NCI-H2171 treated with DMSO at 0.1 percent for 48 hours (cell line): ENCODE data around the gene PRKAR1B.

Experiments
- DNase-seq: peaks from one replicate; lab custom pipeline; 2025; lab: John Stamatoyannopoulos, UW

PRKAR1B gene

GRCh38 chr7:603152-603951 is 123.7 kb downstream of the PRKAR1B start:
- no peak for DNase-seq

DNA sequence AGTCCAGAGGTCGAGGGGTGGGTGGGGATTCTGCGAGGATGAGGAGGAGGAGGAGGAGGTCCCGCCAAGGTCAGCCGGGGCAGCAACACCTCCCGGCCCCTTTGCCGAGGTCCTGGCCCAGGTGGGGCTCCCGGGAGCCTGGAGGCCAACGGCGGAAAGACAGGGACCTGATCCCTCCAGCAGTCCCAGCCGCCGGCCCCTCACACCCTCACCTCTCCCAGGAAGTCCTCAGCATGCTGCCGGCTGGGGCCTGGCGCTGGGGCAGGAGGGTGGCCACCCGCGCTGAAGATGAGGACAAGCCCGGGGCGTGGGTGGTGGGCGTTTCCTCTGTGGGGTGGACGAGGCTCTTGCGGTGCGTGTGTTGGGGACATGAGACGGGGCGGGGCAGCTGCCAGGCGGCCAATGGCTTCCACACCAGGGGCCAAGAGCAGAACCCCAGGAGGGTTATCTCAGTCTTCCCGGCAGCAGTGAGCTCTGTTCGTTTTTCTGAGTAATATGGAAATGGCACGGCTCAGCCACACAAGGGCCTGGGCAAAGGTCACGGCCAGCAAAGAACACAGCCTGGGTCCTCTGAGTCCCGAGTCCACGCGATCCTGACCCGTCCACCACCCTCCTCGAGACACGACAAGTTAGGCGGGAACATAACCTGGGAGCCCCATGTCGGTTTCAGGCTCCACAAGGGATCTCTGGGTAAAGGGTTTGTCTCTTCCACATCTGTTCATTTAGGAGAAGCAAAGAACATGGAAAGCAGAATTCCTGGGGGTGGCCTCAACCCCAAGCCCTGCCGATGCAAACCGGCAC is 124.5 kb downstream of the PRKAR1B start:
- no peak for DNase-seq

DNA sequence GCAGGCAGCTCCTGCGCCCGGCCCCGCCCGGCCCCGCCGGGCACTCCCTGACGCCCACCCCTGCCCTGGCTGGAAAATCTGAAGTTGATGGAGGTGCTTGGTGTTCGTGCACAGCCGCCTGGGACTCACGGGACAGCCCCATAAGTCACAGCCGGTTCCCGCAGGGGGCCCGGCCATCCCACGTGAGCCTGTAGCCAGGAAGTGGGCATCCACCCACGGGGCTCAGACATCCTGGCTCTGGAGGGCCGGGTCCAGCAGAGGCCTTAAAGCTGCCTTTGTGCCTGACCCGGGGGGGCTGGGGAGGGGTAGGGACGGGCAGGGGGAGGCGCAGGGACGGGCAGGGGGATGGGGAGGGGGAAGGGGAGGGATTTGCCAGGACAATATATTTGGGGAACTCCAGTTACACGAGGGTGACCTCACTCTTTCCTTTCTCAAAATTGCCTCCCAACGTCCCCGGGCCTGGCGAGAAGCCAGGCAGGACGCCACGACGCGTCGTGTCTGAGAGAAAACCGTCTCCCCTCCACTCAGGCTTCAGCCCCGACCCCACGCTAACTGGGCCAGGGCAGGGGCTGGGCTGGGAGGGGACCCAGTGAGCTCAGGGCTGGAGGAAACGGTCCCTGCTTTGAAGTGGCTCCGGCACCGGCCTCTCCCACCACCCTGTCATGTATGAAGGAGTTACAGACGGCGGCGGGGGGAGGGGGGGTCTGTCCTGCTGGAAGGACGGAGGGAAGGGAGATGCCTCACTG is 125.3 kb downstream of the PRKAR1B start:
- DNase-seq = no peak

GRCh38 chr7:601036-601594 is 126.0 kb downstream of the PRKAR1B start:
- DNase-seq = no peak

DNA sequence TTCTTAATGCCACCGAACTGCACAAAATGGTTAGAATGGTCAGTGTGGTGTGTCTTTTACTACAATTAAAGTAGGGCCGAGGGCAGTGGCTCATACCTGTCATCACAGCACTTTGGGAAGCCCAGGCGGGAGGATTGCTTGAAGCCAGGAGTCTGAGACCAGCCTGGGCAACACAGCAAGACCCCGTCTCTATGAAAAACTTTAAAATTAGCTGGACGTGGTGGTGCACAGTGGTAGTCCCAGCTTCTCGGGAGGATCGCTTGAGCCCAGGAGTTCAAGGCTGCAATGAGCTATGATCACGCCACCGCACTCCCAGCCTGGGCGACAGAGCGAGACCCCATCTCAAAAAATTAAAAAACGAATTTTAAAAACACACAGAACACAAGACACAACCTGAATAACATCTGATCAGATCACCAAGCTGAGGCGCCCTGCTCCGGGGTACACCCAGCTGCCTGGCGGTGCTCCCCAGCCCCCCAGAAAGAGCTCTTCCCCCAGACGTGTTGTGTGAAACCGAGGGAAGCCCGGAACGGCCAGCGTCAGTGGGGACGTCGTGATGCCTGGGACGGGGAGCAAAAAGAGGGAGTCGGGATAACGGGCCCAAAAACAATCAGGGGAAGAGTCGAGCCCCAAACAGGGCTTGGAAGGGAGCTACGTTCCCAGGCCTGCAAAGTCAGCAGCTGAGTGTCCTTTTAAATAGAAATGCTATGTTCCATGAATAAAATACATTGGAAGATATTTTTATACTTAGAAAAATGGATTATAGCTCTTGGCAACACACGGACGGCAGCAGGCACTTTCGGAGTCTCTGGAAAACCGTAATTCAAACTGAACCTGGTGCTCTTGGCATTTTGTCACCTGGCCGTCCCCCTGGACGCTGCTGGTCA is 126.7 kb downstream of the PRKAR1B start:
- no peak for DNase-seq

DNA sequence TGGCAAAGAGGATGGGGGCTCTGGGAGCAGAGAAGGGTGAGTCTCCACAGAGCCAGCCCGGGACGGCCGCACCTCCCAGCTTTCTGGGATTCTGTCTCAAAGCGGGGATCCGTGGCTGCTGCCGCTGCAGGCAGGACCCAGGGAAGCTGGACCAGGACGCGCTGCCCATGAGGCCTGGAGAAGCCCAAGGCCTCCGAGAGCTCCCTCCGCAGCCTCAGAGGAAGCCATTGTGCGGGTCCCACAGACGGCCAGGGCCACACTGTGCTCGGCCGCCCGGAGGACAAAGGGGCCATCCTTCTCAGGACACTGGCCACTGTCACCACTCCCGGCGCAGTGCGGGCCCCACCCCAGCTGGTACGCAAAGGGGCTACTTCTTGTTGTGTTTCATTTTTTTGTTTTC is 128.2 kb downstream of the PRKAR1B start:
- DNase-seq = no peak

- no peak for DNase-seq
Observed at GRCh38 chr7:597348-598178, 129.5 kb downstream of the PRKAR1B start.

- no peak for DNase-seq
Observed at GRCh38 chr7:596819-597182, 130.3 kb downstream of the PRKAR1B start.

DNA sequence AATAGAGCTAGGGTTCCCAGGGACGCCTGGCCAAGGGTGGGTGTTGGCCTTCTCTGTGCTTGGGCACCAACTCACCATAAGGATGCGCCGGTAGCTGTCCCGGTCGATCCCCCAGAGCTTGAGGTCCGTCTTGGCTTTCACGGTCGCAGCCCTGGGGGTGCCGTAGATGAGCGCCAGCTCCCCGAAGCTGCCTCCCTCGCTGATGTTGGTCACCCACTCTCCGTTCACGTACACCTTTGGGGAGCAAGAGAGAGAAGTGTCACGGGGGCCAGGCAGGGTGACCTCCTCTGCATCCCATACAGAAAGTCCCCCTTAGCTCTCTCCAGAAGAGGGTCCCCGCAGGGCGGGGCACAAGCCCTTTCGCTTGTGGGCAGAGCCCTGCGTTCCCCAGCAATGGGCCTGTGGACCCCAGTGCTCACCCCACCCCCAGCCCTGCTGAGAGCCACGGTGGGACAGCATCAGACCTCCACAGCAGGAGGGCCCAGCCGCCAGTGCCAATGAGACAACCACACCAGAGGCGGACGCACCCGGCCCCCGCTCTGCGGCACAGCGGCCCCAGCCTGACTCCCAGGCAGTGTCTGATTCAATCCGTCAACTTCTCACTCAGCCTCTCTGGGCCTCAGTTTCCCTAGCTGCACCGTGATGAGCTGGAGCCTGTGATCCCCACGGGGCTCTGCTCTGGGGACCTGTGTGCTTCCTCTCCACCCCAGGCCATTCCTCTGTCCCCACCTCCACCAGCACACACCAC is 130.8 kb downstream of the PRKAR1B start:
- DNase-seq = no peak

GRCh38 chr7:595621-596010 is 131.5 kb downstream of the PRKAR1B start:
- DNase-seq = no peak

- DNase-seq = no peak
Observed at GRCh38 chr7:594920-595620, 132.0 kb downstream of the PRKAR1B start.

DNA sequence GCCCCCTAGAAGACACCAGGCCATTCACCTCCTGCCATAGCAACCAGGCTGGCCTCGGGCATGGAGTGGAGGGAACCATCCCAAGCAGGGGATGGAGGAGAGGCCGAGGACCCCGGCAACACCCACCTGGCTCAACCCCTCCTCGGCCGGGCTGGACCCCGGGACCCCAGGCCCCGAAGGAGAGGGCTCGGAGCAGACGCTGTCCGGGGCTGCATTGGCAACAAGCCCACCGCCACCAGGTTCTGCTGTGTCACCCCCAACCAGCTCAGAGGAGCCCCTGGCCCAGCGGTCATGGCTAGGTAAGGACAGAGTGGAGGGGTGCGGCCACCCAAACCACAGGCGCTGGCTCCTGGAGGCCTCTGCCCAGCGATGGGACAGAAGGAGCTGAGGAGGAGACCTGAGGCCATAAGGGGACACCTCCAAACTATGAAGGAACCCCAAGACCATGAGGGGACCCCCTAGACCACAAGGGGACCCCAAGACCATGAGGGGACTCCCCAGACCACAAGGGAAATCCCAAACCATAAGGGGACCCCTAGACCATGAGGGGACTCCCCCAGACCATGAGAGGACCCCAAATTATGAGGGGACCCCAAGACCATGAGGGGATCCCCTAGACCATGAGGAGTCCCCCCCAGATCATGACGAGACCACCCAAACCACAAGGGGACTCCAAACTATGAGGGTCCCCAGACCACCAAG is 132.7 kb downstream of the PRKAR1B start:
- no peak for DNase-seq

GRCh38 chr7:593324-594115 is 133.6 kb downstream of the PRKAR1B start:
- DNase-seq = no peak

GRCh38 chr7:591856-592628 is 135.0 kb downstream of the PRKAR1B start:
- DNase-seq = no peak

DNA sequence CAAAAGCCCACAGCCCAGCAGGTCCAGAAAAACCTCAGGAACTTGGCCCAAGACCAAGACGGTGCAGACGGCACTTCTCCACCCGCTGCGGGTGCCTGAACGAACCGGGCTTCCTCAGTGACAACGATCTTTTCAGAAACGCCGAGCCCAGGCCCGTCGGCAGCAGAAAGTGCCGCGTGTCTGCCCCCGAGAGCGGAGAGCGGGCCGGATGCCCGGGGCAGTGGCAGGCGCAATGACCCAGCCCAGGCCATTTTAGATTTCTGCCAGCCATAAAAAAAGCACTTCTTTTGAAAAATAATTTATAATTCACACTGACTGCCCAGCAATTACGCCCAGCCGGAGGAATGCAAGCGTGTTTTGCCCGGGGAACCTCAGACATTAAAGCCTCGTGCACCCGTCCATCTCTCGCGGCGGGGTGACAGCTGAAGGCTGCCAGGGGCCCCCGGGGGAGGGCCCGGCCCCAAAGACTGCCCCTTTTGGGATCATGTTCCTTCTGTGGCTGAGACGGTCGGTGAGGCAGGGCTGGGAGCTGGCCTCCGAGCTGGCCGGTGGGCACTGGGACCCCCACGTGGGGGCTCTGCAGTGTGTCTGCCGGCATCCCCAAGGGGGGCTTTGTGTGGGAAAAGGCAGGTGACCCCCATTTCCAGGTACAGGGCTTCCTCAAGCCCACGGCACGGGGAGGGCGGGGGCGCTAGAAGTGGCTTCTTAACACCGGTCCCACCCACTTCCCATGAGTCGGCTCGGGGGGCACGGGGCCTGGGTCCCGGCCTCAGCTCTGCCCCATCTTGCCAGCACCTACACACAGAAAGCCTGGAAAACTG is 136.1 kb downstream of the PRKAR1B start:
- no peak for DNase-seq
